ENCODE measurements around the gene ETV6.

The ETV6 gene

DNA sequence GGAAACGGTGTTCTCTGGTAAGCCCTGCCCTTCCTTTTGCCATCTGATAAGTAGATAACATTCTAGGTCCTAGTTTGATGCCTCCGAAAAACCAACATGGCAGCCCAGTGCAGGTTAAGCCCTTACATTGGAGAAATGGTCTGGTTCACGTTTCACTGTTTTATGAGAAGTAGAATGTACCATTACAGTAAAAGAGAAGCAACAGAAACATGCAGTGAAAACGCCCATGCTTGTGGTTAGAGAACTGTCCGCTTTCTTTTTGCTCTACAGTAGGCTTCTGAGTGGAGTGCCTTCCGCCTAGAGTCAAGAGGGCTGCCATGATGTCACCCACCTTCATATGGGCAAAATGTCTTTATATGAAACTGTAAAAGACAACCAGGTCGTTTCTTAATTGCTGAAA is 230.9 kb downstream of the ETV6 start:
- no peak overlapping the region for H3K4me3 ChIP-seq (replicated peaks in 1 of 2; ENCODE audit: low read depth in 2 of 2, low read length in 2 of 2)
- TF ChIP-seq, protein P1, sequence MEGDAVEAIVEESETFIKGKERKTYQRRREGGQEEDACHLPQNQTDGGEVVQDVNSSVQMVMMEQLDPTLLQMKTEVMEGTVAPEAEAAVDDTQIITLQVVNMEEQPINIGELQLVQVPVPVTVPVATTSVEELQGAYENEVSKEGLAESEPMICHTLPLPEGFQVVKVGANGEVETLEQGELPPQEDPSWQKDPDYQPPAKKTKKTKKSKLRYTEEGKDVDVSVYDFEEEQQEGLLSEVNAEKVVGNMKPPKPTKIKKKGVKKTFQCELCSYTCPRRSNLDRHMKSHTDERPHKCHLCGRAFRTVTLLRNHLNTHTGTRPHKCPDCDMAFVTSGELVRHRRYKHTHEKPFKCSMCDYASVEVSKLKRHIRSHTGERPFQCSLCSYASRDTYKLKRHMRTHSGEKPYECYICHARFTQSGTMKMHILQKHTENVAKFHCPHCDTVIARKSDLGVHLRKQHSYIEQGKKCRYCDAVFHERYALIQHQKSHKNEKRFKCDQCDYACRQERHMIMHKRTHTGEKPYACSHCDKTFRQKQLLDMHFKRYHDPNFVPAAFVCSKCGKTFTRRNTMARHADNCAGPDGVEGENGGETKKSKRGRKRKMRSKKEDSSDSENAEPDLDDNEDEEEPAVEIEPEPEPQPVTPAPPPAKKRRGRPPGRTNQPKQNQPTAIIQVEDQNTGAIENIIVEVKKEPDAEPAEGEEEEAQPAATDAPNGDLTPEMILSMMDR (IDR thresholded peaks at IDR 0.05; ENCODE audit: low read depth, low read length): no peak
- DNase-seq (ENCODE audit: low read depth in 2 of 2): no peak

DNA sequence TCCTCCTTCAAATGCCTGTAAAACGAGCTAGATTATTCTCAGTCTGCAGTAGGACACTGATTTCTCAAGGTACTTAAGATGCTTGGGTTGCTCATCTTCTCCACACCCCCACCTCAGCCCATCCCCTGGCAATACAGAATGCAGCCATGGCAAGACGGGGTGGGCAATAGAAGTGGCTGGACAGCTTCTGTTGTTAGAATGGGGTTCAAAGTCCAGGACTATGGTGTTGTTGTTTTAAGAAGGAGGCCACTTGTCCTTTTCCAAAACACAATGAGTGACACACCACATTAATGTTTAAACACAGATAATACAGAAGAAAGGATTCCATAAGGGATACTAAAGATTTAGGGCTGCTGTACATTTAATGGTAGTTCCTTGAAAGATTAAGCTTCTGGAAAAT is 232.4 kb downstream of the ETV6 start:
- DNase-seq (ENCODE audit: low read depth in 2 of 2): no peak
- no peak overlapping the region for H3K4me3 ChIP-seq (replicated peaks in 1 of 2; ENCODE audit: low read depth in 2 of 2, low read length in 2 of 2)
- TF ChIP-seq, protein P1 (IDR thresholded peaks at IDR 0.05; ENCODE audit: low read depth, low read length): no peak

- no peak for DNase-seq (ENCODE audit: low read depth in 2 of 2)
- TF ChIP-seq, protein P1 (IDR thresholded peaks at IDR 0.05; ENCODE audit: low read depth, low read length): no peak
- H3K4me3 ChIP-seq (replicated peaks in 1 of 2; ENCODE audit: low read depth in 2 of 2, low read length in 2 of 2): no peak overlapping the region
Measured at GRCh38 chr12:11882301-11883019, 233.0 kb downstream of the ETV6 start.

DNA sequence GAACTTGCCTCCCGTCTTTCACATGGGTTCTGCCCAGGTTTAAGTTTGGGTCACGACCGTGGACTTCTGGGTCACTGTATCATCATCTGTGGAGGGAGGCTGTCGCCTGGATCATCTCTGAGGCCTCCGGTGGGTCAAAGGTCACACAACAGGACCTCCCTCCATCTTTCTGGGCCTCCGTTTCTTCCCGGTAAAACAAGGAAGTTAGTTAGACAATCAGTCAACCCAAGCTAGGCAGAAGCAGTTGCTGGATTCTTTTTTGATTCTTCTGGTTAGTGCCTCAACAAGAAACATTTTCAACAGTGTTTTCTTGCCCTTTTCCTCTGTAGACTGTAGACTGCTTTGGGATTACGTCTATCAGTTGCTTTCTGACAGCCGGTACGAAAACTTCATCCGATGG is 234.6 kb downstream of the ETV6 start:
- no peak for DNase-seq (ENCODE audit: low read depth in 2 of 2)
- H3K4me3 ChIP-seq (replicated peaks in 1 of 2; ENCODE audit: low read depth in 2 of 2, low read length in 2 of 2): no peak overlapping the region
- TF ChIP-seq, protein P1 (IDR thresholded peaks at IDR 0.05; ENCODE audit: low read depth, low read length): no peak

- DNase-seq (ENCODE audit: low read depth in 2 of 2): peak; percentile 18 to 32
- no peak overlapping the region for H3K4me3 ChIP-seq (replicated peaks in 1 of 2; ENCODE audit: low read depth in 2 of 2, low read length in 2 of 2)
- TF ChIP-seq, protein P1 (IDR thresholded peaks at IDR 0.05; ENCODE audit: low read depth, low read length): no peak
Measured at GRCh38 chr12:11884706-11885105, 235.2 kb downstream of the ETV6 start.

DNA sequence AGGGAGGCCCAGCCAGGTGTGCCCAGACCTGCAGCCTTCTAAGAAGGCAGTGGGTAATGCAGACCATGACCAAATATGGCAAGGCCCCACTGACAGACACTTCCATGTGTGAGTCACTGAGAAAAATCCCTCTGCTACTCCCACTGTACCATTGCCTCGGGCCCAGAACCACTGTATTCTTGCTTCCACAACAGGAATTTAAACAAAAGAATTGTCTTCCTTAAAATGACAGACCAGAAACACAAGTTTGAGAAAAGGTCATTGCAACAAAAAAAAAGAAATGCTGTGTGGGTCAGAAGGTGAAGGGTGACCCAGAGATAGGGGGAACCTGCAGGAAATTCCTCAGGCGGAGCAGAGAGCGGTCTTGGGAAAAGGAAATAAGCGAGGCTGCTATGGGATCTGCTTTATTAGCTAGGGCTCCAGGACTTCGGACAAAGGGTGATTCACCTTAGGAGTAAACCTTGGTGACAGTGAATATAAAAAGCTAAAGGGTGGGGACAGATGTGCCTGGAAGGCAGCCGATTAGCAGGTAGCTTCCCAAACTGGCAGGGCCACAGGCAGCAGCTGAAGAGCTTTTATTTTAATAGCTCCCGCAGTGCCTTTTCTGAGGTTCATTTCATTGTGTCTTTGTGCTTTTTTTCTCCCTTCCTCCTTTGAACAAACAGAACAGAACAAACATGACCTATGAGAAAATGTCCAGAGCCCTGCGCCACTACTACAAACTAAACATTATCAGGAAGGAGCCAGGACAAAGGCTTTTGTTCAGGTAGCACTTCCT is 236.0 kb downstream of the ETV6 start:
- DNase-seq (ENCODE audit: low read depth in 2 of 2): peak; percentile 55 to 65
- TF ChIP-seq, protein P1 (IDR thresholded peaks at IDR 0.05; ENCODE audit: low read depth, low read length): no peak
- no peak overlapping the region for H3K4me3 ChIP-seq (replicated peaks in 1 of 2; ENCODE audit: low read depth in 2 of 2, low read length in 2 of 2)

All from cardiac fibroblast (primary cell).